BLaER1 treated with 17β-estradiol and CSF1 and Interleukin-3, amounts not matched to agents 10 nM and 100 nM (cell line): ENCODE data around the gene YY2.
"Not testable (repeated sequence)": the region's sequence is repeated elsewhere in the genome, so short reads cannot be mapped to it uniquely, and the experiment has no call there.

Source experiments
- H3K27ac ChIP-seq, 11 experiments: shearing (Covaris generic); formaldehyde crosslinking; 2 replicates each; pipeline ENCODE4 v1.8.1; 2022
- H3K27me3 ChIP-seq, 11 experiments: shearing (Covaris generic); formaldehyde crosslinking; 2 replicates each; pipeline ENCODE4 v1.8.1; 2022
- H3K36me3 ChIP-seq, 11 experiments: shearing (Covaris generic); formaldehyde crosslinking; 2 replicates each; pipeline ENCODE4 v1.8.1; 2022
- H3K4me1 ChIP-seq, 10 experiments: shearing (Covaris generic); formaldehyde crosslinking; 2 replicates each; pipeline ENCODE4 v1.8.1; 2022
- H3K4me2 ChIP-seq, 11 experiments: shearing (Covaris generic); formaldehyde crosslinking; 2 replicates each; pipeline ENCODE4 v1.8.1; 2022
- H3K4me3 ChIP-seq, 10 experiments: shearing (Covaris generic); formaldehyde crosslinking; 2 replicates each; pipeline ENCODE4 v1.8.1; 2022
- H3K9ac ChIP-seq, 11 experiments: shearing (Covaris generic); formaldehyde crosslinking; 2 replicates each; pipeline ENCODE4 v1.8.1; 2022
- H3K9me3 ChIP-seq, 11 experiments: shearing (Covaris generic); formaldehyde crosslinking; replicated peaks in 1 of 11; 2 replicates each; pipeline ENCODE4 v1.8.1; 2022
- H4K20me1 ChIP-seq, 11 experiments: shearing (Covaris generic); formaldehyde crosslinking; 2 replicates each; pipeline ENCODE4 v1.8.1; 2022
- Cebpa-rat ChIP-seq, 11 experiments: shearing (Covaris generic); IDR thresholded peaks; 2 replicates each; pipeline ENCODE4 v1.8.1; 2022

The YY2 gene

GRCh38 chrX:21855937-21856415 is at the start of gene YY2:
TSS of gene YY2 (plus strand) at chrX:21855987. CDS start at chrX:21856485, 498 bp downstream.
- H3K9me3 ChIP-seq: peaks cover 19 to 26% (median 23%) of the 10 kb centered on the region in 11 experiments
- H3K36me3 ChIP-seq: peaks cover 31 to 60% (median 47%) of the 10 kb centered on the region in 11 experiments
- H4K20me1 ChIP-seq: no peaks in the 10 kb centered on the region
- H3K4me3 ChIP-seq: 0 out of 20 replicates have a peak within 1 kb of the TSS, but pooled peaks of 1 of the 10 experiments have one; percentile 4
- 0 out of 20 replicates have a peak, but pooled peaks cover 0 to 7% (median 0%) of the 10 kb centered on the region in 10 experiments for H3K4me1 ChIP-seq
- no peak within 1 kb of the TSS for H3K9ac ChIP-seq
- no peak for TF ChIP-seq Cebpa-rat (IDR thresholded peaks at IDR 0.05)
- H3K27ac ChIP-seq: no peak within 1 kb of the TSS
- no peaks in the 10 kb centered on the region for H3K27me3 ChIP-seq
- H3K4me2 ChIP-seq: no peak within 1 kb of the TSS

DNA sequence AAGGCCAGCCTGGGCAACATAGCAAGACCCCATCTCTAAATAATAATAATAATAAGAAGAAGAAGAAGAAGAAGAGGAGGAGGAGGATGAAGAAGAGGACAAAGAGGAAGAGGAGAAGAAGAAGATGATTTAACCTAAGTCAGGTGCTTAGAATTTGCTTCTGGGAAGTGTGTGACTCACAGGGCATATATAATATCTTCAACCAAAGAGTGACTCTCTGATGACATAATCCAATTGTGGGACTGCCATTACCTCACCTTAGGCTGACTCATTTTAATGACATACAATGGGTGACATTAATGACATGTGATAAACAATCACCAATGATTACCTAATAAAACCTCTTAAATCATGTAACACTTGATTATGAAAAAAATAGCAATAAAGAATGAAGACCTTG is 49.1 kb upstream of the YY2 start:
- Histone ChIP-seq H3K9ac (no peak overlapping the region), H3K27me3 (no peaks in the 10 kb centered on the region), H3K27ac (no peak overlapping the region), H4K20me1 (no peaks in the 10 kb centered on the region), H3K36me3 (no peaks in the 10 kb centered on the region), H3K4me1 (no peaks in the 10 kb centered on the region), H3K9me3 (peaks cover 0 to 5% (median 0%) of the 10 kb centered on the region in 11 experiments; a peak in 1 of 22 replicates), H3K4me2 (no peak overlapping the region), H3K4me3 (no peak overlapping the region)
- TF ChIP-seq Cebpa-rat (IDR thresholded peaks at IDR 0.05): no peak

DNA sequence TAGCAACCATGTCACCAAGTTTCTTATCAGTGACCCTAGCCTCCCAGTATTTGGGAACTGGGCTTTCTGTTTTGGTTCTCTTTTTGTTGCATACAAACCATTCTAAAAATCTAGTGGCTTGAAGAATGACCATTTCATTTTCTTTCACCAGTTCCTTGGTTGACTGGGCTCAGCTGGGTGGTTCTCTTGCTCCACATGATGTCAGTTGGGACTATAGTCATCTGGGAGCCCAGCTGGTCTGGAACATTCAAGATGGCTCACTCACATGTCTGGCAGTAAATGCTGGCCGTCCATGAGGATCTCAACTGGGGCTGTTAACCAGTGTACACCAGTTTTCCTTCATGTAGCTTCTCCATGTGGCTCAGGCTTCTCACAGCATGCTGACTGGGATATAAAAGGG is 44.0 kb upstream of the YY2 start:
- H3K4me3 ChIP-seq: no peak overlapping the region
- H3K36me3 ChIP-seq: no peaks in the 10 kb centered on the region
- TF ChIP-seq Cebpa-rat (IDR thresholded peaks at IDR 0.05): no peak
- H3K27ac ChIP-seq: no peak overlapping the region
- no peaks in the 10 kb centered on the region for H4K20me1 ChIP-seq
- H3K4me1 ChIP-seq: no peaks in the 10 kb centered on the region
- H3K27me3 ChIP-seq: no peaks in the 10 kb centered on the region
- H3K9me3 ChIP-seq: peaks cover 0 to 12% (median 0%) of the 10 kb centered on the region in 11 experiments; a peak in 1 of 22 replicates
- no peak overlapping the region for H3K4me2 ChIP-seq
- H3K9ac ChIP-seq: no peak overlapping the region

DNA sequence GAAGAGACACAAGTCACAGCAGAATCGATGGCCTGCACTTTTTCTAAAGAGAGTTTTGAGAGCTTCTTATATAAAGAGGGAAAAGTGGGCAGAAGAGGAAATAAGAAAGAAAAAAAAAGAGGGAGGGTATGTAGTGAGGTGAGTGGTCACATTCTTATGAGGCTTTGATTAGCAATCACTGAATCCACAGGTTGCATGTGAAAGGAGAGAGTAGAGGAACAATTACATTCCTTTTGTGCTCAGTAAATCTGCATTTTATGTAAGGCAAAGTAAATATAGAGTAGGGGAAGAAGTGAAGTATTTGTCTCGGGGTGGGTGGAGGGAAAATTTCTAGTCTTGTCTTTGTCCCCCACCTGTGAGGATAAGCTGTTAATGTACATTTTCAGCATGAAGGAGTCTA is 43.2 kb upstream of the YY2 start:
- Histone ChIP-seq H3K4me1 (no peaks in the 10 kb centered on the region), H3K9ac (no peak overlapping the region), H3K36me3 (no peaks in the 10 kb centered on the region), H4K20me1 (no peaks in the 10 kb centered on the region), H3K27ac (no peak overlapping the region), H3K4me2 (no peak overlapping the region), H3K4me3 (no peak overlapping the region), H3K27me3 (no peaks in the 10 kb centered on the region), H3K9me3 (peaks cover 0 to 12% (median 0%) of the 10 kb centered on the region in 11 experiments; a peak in 1 of 22 replicates)
- TF ChIP-seq Cebpa-rat (IDR thresholded peaks at IDR 0.05): no peak

GRCh38 chrX:21813612-21814368 is 42.0 kb upstream of the YY2 start:
- no peaks in the 10 kb centered on the region for H3K27me3 ChIP-seq
- H3K36me3 ChIP-seq: no peaks in the 10 kb centered on the region
- no peak overlapping the region for H3K4me2 ChIP-seq
- no peaks in the 10 kb centered on the region for H4K20me1 ChIP-seq
- H3K9me3 ChIP-seq: peaks cover 0 to 12% (median 0%) of the 10 kb centered on the region in 11 experiments; a peak in 1 of 22 replicates
- H3K27ac ChIP-seq: no peak overlapping the region
- H3K4me3 ChIP-seq: no peak overlapping the region
- no peak overlapping the region for H3K9ac ChIP-seq
- no peaks in the 10 kb centered on the region for H3K4me1 ChIP-seq
- TF ChIP-seq Cebpa-rat (IDR thresholded peaks at IDR 0.05): no peak

DNA sequence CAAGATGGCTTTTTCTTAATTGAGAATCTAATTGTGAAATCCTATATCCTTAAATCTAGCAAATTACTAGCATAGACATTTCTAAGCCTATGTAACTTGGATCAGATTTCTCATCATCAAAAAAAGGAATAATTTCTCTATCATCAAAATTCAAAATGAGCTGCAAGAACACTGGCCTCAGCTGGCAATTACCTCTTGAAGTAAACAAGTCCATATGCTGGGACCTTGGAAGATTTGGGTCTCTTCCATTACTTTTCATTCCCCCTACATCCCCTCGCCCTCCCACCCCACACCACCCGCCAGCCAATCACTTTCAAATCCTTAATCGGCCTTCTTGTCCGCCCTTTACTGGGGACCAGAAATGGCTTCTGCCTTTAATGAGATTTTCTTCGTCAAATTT is 39.7 kb upstream of the YY2 start:
- Histone ChIP-seq H3K36me3 (no peaks in the 10 kb centered on the region), H3K27me3 (no peaks in the 10 kb centered on the region), H3K9ac (no peak overlapping the region), H3K4me2 (no peak overlapping the region), H3K4me1 (no peaks in the 10 kb centered on the region), H3K9me3 (peaks cover 0 to 12% (median 0%) of the 10 kb centered on the region in 11 experiments; a peak in 2 of 22 replicates), H3K27ac (no peak overlapping the region), H4K20me1 (no peaks in the 10 kb centered on the region), H3K4me3 (no peak overlapping the region)
- TF ChIP-seq Cebpa-rat (IDR thresholded peaks at IDR 0.05): no peak

DNA sequence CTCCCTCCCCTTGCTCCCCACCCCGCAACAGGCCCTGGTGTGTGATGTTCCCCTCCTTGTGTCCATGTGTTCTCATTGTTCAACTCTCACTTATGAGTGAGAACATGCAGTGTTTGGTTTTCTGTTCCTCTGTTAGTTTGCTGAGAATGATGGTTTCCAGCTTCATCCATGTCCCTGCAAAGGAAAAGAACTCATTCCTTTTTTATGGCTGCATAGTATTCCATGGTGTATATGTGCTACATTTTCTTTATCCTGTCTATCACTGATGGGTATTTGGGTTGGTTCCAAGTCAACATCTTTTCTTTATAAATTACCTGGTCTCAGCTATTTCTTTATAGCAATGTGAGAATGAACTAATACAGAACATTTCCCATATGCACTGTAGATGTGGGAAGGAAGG is 35.6 kb upstream of the YY2 start:
- H3K4me3 ChIP-seq, H3K27me3 ChIP-seq, H3K9me3 ChIP-seq, H3K4me1 ChIP-seq, H3K27ac ChIP-seq, H4K20me1 ChIP-seq, H3K36me3 ChIP-seq, H3K9ac ChIP-seq, H3K4me2 ChIP-seq: not testable (repeated sequence)

GRCh38 chrX:21821875-21822274 is 33.9 kb upstream of the YY2 start:
- no peak overlapping the region for H3K4me2 ChIP-seq
- no peak overlapping the region for H3K27ac ChIP-seq
- no peaks in the 10 kb centered on the region for H3K36me3 ChIP-seq
- H4K20me1 ChIP-seq: no peaks in the 10 kb centered on the region
- H3K9ac ChIP-seq: no peak overlapping the region
- no peak for TF ChIP-seq Cebpa-rat (IDR thresholded peaks at IDR 0.05)
- no peak overlapping the region for H3K4me3 ChIP-seq
- no peaks in the 10 kb centered on the region; a peak in 1 of 22 replicates for H3K9me3 ChIP-seq
- no peaks in the 10 kb centered on the region for H3K4me1 ChIP-seq
- H3K27me3 ChIP-seq: no peaks in the 10 kb centered on the region

GRCh38 chrX:21831496-21831895 is 24.3 kb upstream of the YY2 start:
- Histone ChIP-seq H3K27ac (no peak overlapping the region), H3K4me3 (no peak overlapping the region), H3K36me3 (no peaks in the 10 kb centered on the region), H4K20me1 (no peaks in the 10 kb centered on the region), H3K27me3 (no peaks in the 10 kb centered on the region), H3K9ac (no peak overlapping the region), H3K4me1 (no peaks in the 10 kb centered on the region), H3K4me2 (no peak overlapping the region), H3K9me3 (no peaks in the 10 kb centered on the region)
- TF ChIP-seq Cebpa-rat (IDR thresholded peaks at IDR 0.05): no peak

GRCh38 chrX:21837056-21837455 is 18.7 kb upstream of the YY2 start:
- peaks cover 0 to 10% (median 0%) of the 10 kb centered on the region in 10 experiments; a peak in 5 of 20 replicates for H3K4me1 ChIP-seq
- no peak overlapping the region for H3K9ac ChIP-seq
- no peaks in the 10 kb centered on the region for H3K9me3 ChIP-seq
- TF ChIP-seq Cebpa-rat (IDR thresholded peaks at IDR 0.05): no peak
- no peaks in the 10 kb centered on the region for H3K36me3 ChIP-seq
- H4K20me1 ChIP-seq: no peaks in the 10 kb centered on the region
- H3K27me3 ChIP-seq: no peaks in the 10 kb centered on the region
- H3K4me2 ChIP-seq: no peak overlapping the region
- no peak overlapping the region for H3K27ac ChIP-seq
- no peak overlapping the region for H3K4me3 ChIP-seq
